Measurements from ENCODE around the gene WHRN.
A peak's percentile ranks its signal among the peaks of the same experiment; 100 is the strongest.

Gene WHRN

GRCh38 chr9:114417511-114417910 is 87.8 kb downstream of the WHRN start:
- DNase-seq (ENCODE audit: low spot score) = no peak

- no peak for DNase-seq (ENCODE audit: low spot score)
Measured at GRCh38 chr9:114416906-114417305, 88.4 kb downstream of the WHRN start.

GRCh38 chr9:114416290-114416689 is 89.0 kb downstream of the WHRN start:
- no peak for DNase-seq (ENCODE audit: low spot score)

- no peak for DNase-seq (ENCODE audit: low spot score)
Measured at GRCh38 chr9:114414346-114414745, 90.9 kb downstream of the WHRN start.

GRCh38 chr9:114413861-114414301 is 91.4 kb downstream of the WHRN start:
- DNase-seq (ENCODE audit: low spot score) = no peak

GRCh38 chr9:114412048-114412683 is 93.1 kb downstream of the WHRN start:
- no peak for DNase-seq (ENCODE audit: low spot score)

- DNase-seq (ENCODE audit: low spot score) = no peak
Measured at GRCh38 chr9:114411452-114411851, 93.8 kb downstream of the WHRN start.

- no peak for DNase-seq (ENCODE audit: low spot score)
Measured at GRCh38 chr9:114410910-114411309, 94.4 kb downstream of the WHRN start.

GRCh38 chr9:114409842-114410241 is 95.4 kb downstream of the WHRN start:
- DNase-seq (ENCODE audit: low spot score) = no peak

- DNase-seq (ENCODE audit: low spot score) = no peak
Measured at GRCh38 chr9:114409103-114409780, 96.0 kb downstream of the WHRN start.

GRCh38 chr9:114408645-114409044 is 96.6 kb downstream of the WHRN start:
- DNase-seq (ENCODE audit: low spot score) = no peak

- no peak for DNase-seq (ENCODE audit: low spot score)
Measured at GRCh38 chr9:114407889-114408288, 97.4 kb downstream of the WHRN start.

- DNase-seq (ENCODE audit: low spot score) = no peak
Measured at GRCh38 chr9:114406441-114406840, 98.8 kb downstream of the WHRN start.

GRCh38 chr9:114405294-114406034 is 99.8 kb downstream of the WHRN start:
- DNase-seq (ENCODE audit: low spot score) = peak; percentile 88

- no peak for DNase-seq (ENCODE audit: low spot score)
Measured at GRCh38 chr9:114404531-114404930, 100.7 kb downstream of the WHRN start.

- DNase-seq (ENCODE audit: low spot score) = peak; percentile 59
Measured at GRCh38 chr9:114403153-114403756, 102.0 kb downstream of the WHRN start.

GRCh38 chr9:114401344-114401743 is 103.9 kb downstream of the WHRN start:
- no peak for DNase-seq (ENCODE audit: low spot score)

- DNase-seq (ENCODE audit: low spot score) = no peak
Measured at GRCh38 chr9:114400772-114401171, 104.5 kb downstream of the WHRN start.

GRCh38 chr9:114400219-114400618 is 105.1 kb downstream of the WHRN start:
- no peak for DNase-seq (ENCODE audit: low spot score)

- no peak for DNase-seq (ENCODE audit: low spot score)
Measured at GRCh38 chr9:114399381-114399780, 105.9 kb downstream of the WHRN start.

GRCh38 chr9:114397848-114398605 is 107.2 kb downstream of the WHRN start:
- peak; percentile 97 for DNase-seq (ENCODE audit: low spot score)

Data from D341Med (cell line).